HAP-1 (cell line): ENCODE results near the gene SIGLEC12.
"Not testable (repeated sequence)": the region's sequence is repeated elsewhere in the genome, so short reads cannot be mapped to it uniquely, and the experiment has no call there.

ENCODE experiments used
- DNase-seq, 2 experiments: peaks; one replicate each; pipeline ENCODE4 v3.0.0-alpha.2; 2016 to 2020; ENCODE audit warnings: low spot score in 2 of 2
- H3K27me3 ChIP-seq: fragments of 250-450 bp; sonication (Bioruptor Pico); 2 replicates; pipeline ENCODE4 v1.5.1; 2020; ENCODE audit warnings: low read depth, mild to moderate bottlenecking, moderate library complexity
- H3K36me3 ChIP-seq: fragments of 250-450 bp; sonication (Bioruptor Pico); replicated peaks from 2 replicates; pipeline ENCODE4 v1.5.1; 2020; ENCODE audit warnings: mild to moderate bottlenecking
- H3K4me1 ChIP-seq: fragments of 250-450 bp; sonication (Bioruptor Pico); 2 replicates; pipeline ENCODE4 v1.5.1; 2020; ENCODE audit warnings: mild to moderate bottlenecking
- H3K4me3 ChIP-seq: fragments of 250-450 bp; sonication (Bioruptor Pico); 2 replicates; pipeline ENCODE4 v1.5.1; 2020; ENCODE audit warnings: mild to moderate bottlenecking, moderate library complexity
- H3K9me3 ChIP-seq: fragments of 250-450 bp; sonication (Bioruptor Pico); 2 replicates; pipeline ENCODE4 v1.5.1; 2020; ENCODE audit warnings: mild to moderate bottlenecking, moderate library complexity
- in situ Hi-C: fragments of 300-500 bp; cut with MboI; formaldehyde crosslinking; loops from 3 replicates; pipeline ENCODE4 v1.14.3; 2020; ENCODE audit warnings: low sequenced_read_pairs, inconsistent platforms, mixed read lengths

Gene SIGLEC12

GRCh38 chr19:51509823-51510660 is 8.4 kb upstream of the SIGLEC12 start:
- Histone ChIP-seq H3K27me3 (no peaks in the 10 kb centered on the region), H3K36me3 (no peaks in the 10 kb centered on the region), H3K4me1 (no peaks in the 10 kb centered on the region), H3K4me3 (no peak overlapping the region), H3K9me3 (no peaks in the 10 kb centered on the region)
- no peak for DNase-seq
- in situ Hi-C loops, result no loop called here

- Histone ChIP-seq H3K9me3 (no peaks in the 10 kb centered on the region), H3K36me3 (no peaks in the 10 kb centered on the region), H3K27me3 (no peaks in the 10 kb centered on the region), H3K4me3 (no peak overlapping the region), H3K4me1 (no peaks in the 10 kb centered on the region)
- no peak for DNase-seq
- in situ Hi-C loops, result no loop called here
Measured at GRCh38 chr19:51508059-51508733, 6.6 kb upstream of the SIGLEC12 start.

GRCh38 chr19:51507640-51508058 is 6.0 kb upstream of the SIGLEC12 start:
- no peaks in the 10 kb centered on the region for H3K27me3 ChIP-seq
- in situ Hi-C loops, result no loop called here
- no peak for DNase-seq

GRCh38 chr19:51507192-51507591 is 5.6 kb upstream of the SIGLEC12 start:
- in situ Hi-C loops, result no loop called here
- Histone ChIP-seq H3K36me3 (no peaks in the 10 kb centered on the region), H3K9me3 (no peaks in the 10 kb centered on the region), H3K27me3 (no peaks in the 10 kb centered on the region), H3K4me3 (no peak overlapping the region), H3K4me1 (no peaks in the 10 kb centered on the region)
- no peak for DNase-seq

More at GRCh38 chr19:51507640-51508058, 6.0 kb upstream of the SIGLEC12 start:
- Histone ChIP-seq H3K4me3 (no peak overlapping the region), H3K4me1 (no peaks in the 10 kb centered on the region), H3K36me3 (no peaks in the 10 kb centered on the region), H3K9me3 (no peaks in the 10 kb centered on the region)

GRCh38 chr19:51505904-51506303 is 4.3 kb upstream of the SIGLEC12 start:
- H3K27me3 ChIP-seq, result no peaks in the 10 kb centered on the region
- in situ Hi-C loops, result no loop called here

GRCh38 chr19:51503896-51504295 is 2.3 kb upstream of the SIGLEC12 start:
- no peaks in the 10 kb centered on the region for H3K4me1 ChIP-seq
- no peak overlapping the region for H3K4me3 ChIP-seq
- no peaks in the 10 kb centered on the region for H3K9me3 ChIP-seq
- no peaks in the 10 kb centered on the region for H3K27me3 ChIP-seq
- in situ Hi-C loops, result no loop called here
- no peaks in the 10 kb centered on the region for H3K36me3 ChIP-seq
- DNase-seq, result no peak

More at GRCh38 chr19:51505904-51506303, 4.3 kb upstream of the SIGLEC12 start:
- Histone ChIP-seq H3K36me3 (no peaks in the 10 kb centered on the region), H3K9me3 (no peaks in the 10 kb centered on the region), H3K4me1 (no peaks in the 10 kb centered on the region), H3K4me3 (no peak overlapping the region)
- no peak for DNase-seq

- H3K36me3 ChIP-seq, result no peaks in the 10 kb centered on the region
- no peaks in the 10 kb centered on the region for H3K27me3 ChIP-seq
- no peaks in the 10 kb centered on the region for H3K4me1 ChIP-seq
- DNase-seq, result no peak
- no peaks in the 10 kb centered on the region for H3K9me3 ChIP-seq
- H3K4me3 ChIP-seq, result no peak overlapping the region
- in situ Hi-C loops, result no loop called here
Measured at GRCh38 chr19:51503286-51503817, 1.8 kb upstream of the SIGLEC12 start.

- H3K4me3 ChIP-seq, H3K9me3 ChIP-seq, H3K27me3 ChIP-seq, H3K4me1 ChIP-seq, DNase-seq, in situ Hi-C loops, H3K36me3 ChIP-seq: not testable (repeated sequence)
Measured at GRCh38 chr19:51500931-51501330, 669 bp downstream of the SIGLEC12 start.

GRCh38 chr19:51497666-51498065 is 3.9 kb downstream of the SIGLEC12 start:
- Histone ChIP-seq H3K27me3 (no peaks in the 10 kb centered on the region), H3K36me3 (no peaks in the 10 kb centered on the region), H3K9me3 (no peaks in the 10 kb centered on the region), H3K4me1 (no peaks in the 10 kb centered on the region), H3K4me3 (no peak overlapping the region)
- in situ Hi-C loops, result no loop called here
- DNase-seq, result no peak

- Histone ChIP-seq H3K27me3 (no peaks in the 10 kb centered on the region), H3K9me3 (no peaks in the 10 kb centered on the region)
- in situ Hi-C loops, result no loop called here
Measured at GRCh38 chr19:51493776-51494175, 7.8 kb downstream of the SIGLEC12 start.

GRCh38 chr19:51491586-51491985 is 10.0 kb downstream of the SIGLEC12 start:
- Histone ChIP-seq H3K4me3 (no peak overlapping the region), H3K36me3 (no peaks in the 10 kb centered on the region), H3K27me3 (no peaks in the 10 kb centered on the region), H3K4me1 (no peaks in the 10 kb centered on the region), H3K9me3 (no peaks in the 10 kb centered on the region)
- in situ Hi-C loops, result no loop called here
- DNase-seq, result no peak

More at GRCh38 chr19:51493776-51494175, 7.8 kb downstream of the SIGLEC12 start:
- DNase-seq, result no peak
- no peaks in the 10 kb centered on the region for H3K36me3 ChIP-seq
- H3K4me3 ChIP-seq, result no peak overlapping the region
- no peaks in the 10 kb centered on the region for H3K4me1 ChIP-seq

GRCh38 chr19:51490676-51491075 is 10.9 kb downstream of the SIGLEC12 start:
- H3K27me3 ChIP-seq, result no peaks in the 10 kb centered on the region
- DNase-seq, result no peak

GRCh38 chr19:51489113-51489512 is 12.5 kb downstream of the SIGLEC12 start:
- Histone ChIP-seq H3K4me1 (no peaks in the 10 kb centered on the region), H3K36me3 (no peaks in the 10 kb centered on the region), H3K4me3 (no peak overlapping the region), H3K9me3 (no peaks in the 10 kb centered on the region), H3K27me3 (no peaks in the 10 kb centered on the region)
- in situ Hi-C loops, result no loop called here
- DNase-seq, result no peak

More at GRCh38 chr19:51490676-51491075, 10.9 kb downstream of the SIGLEC12 start:
- Histone ChIP-seq H3K4me1 (no peaks in the 10 kb centered on the region), H3K36me3 (no peaks in the 10 kb centered on the region), H3K9me3 (no peaks in the 10 kb centered on the region), H3K4me3 (no peak overlapping the region)
- in situ Hi-C loops, result no loop called here

GRCh38 chr19:51488491-51488890 is 13.1 kb downstream of the SIGLEC12 start:
- no peaks in the 10 kb centered on the region for H3K27me3 ChIP-seq
- H3K36me3 ChIP-seq, result no peaks in the 10 kb centered on the region
- H3K4me3 ChIP-seq, result no peak overlapping the region
- no peak for DNase-seq
- H3K9me3 ChIP-seq, result no peaks in the 10 kb centered on the region
- H3K4me1 ChIP-seq, result no peaks in the 10 kb centered on the region
- in situ Hi-C loops, result no loop called here
